SK-N-SH treated with all-trans-retinoic acid at 6 μM for 48 hours (cell line): ENCODE results near the gene S100A14.

ENCODE experiments used
- ATAC-seq: fragments of 200-7000 bp; cut with Tn5 transposase; 3 replicates; pipeline ENCODE4 v1.9.1; 2020; ENCODE audit warnings: mild to moderate bottlenecking, moderate library complexity
- ARNTL ChIP-seq: fragments of 450-650 bp; formaldehyde crosslinking; IDR thresholded peaks from 2 replicates; pipeline ENCODE4 v1.5.0; 2020; ENCODE audit warnings: low read depth, mild to moderate bottlenecking, moderate library complexity, borderline replicate concordance
- BACH2 ChIP-seq: fragments of 250-450 bp; sonication (Bioruptor Pico); IDR thresholded peaks from 2 replicates; pipeline ENCODE4 v1.9.0; 2021; ENCODE audit warnings: mild to moderate bottlenecking, borderline replicate concordance
- CREB5 ChIP-seq: fragments of 250-450 bp; sonication (Bioruptor Pico); IDR thresholded peaks from 2 replicates; pipeline ENCODE4 v1.5.1; 2020; ENCODE audit warnings: low read depth, mild to moderate bottlenecking, moderate library complexity
- CSDC2 ChIP-seq: fragments of 250-450 bp; sonication (Bioruptor Pico); IDR thresholded peaks from 2 replicates; pipeline ENCODE4 v1.5.0; 2020; ENCODE audit warnings: mild to moderate bottlenecking, moderate library complexity
- ESRRG ChIP-seq: fragments of 250-450 bp; sonication (Bioruptor Pico); IDR thresholded peaks from 2 replicates; pipeline ENCODE4 v1.6.1; 2021; ENCODE audit warnings: mild to moderate bottlenecking
- GLIS3 ChIP-seq: fragments of 250-450 bp; sonication (Bioruptor Pico); IDR thresholded peaks from 2 replicates; pipeline ENCODE4 v1.5.0; 2020; ENCODE audit warnings: mild to moderate bottlenecking, moderate library complexity
- ISL1 ChIP-seq: fragments of 250-450 bp; sonication (Bioruptor Pico); IDR thresholded peaks from 2 replicates; pipeline ENCODE4 v2.1.2; 2022; ENCODE audit warnings: mild to moderate bottlenecking, moderate library complexity
- OSR1 ChIP-seq: fragments of 250-450 bp; sonication (Bioruptor Pico); IDR thresholded peaks from 2 replicates; pipeline ENCODE4 v1.8.0; 2022; ENCODE audit warnings: moderate library complexity, mild to moderate bottlenecking, inconsistent platforms
- PATZ1 ChIP-seq: fragments of 250-450 bp; sonication (Bioruptor Pico); IDR thresholded peaks from 2 replicates; pipeline ENCODE4 v1.8.0; 2020; ENCODE audit warnings: mild to moderate bottlenecking, moderate library complexity, borderline replicate concordance
- POU6F1 ChIP-seq: fragments of 250-450 bp; sonication (Bioruptor Pico); IDR thresholded peaks from 2 replicates; pipeline ENCODE4 v1.8.0; 2021; ENCODE audit warnings: low read depth, mild to moderate bottlenecking, moderate library complexity, borderline replicate concordance
- PPARA ChIP-seq: fragments of 250-450 bp; sonication (Bioruptor Pico); IDR thresholded peaks from 2 replicates; pipeline ENCODE4 v1.5.0; 2020; ENCODE audit warnings: mild to moderate bottlenecking, borderline replicate concordance
- RARB ChIP-seq: fragments of 250-450 bp; sonication (Bioruptor Pico); IDR thresholded peaks from 2 replicates; pipeline ENCODE4 v1.8.0; 2021; ENCODE audit warnings: mild to moderate bottlenecking, moderate library complexity
- SNAI2 ChIP-seq: fragments of 250-450 bp; sonication (Bioruptor Pico); IDR thresholded peaks from 2 replicates; pipeline ENCODE4 v1.5.0; 2020; ENCODE audit warnings: mild to moderate bottlenecking, moderate library complexity
- TCF4 ChIP-seq: fragments of 250-450 bp; sonication (Bioruptor Pico); IDR thresholded peaks from 2 replicates; pipeline ENCODE4 v1.8.0; 2021; ENCODE audit warnings: mild to moderate bottlenecking, moderate library complexity, borderline replicate concordance
- TOX ChIP-seq: fragments of 250-450 bp; sonication (Bioruptor Pico); IDR thresholded peaks from 2 replicates; pipeline ENCODE4 v1.8.0; 2021; ENCODE audit warnings: mild to moderate bottlenecking, moderate library complexity, borderline replicate concordance
- TSHZ2 ChIP-seq: fragments of 250-450 bp; sonication (Bioruptor Pico); IDR thresholded peaks from 2 replicates; pipeline ENCODE4 v1.5.0; 2020; ENCODE audit warnings: mild to moderate bottlenecking, moderate library complexity
- ZC3H10 ChIP-seq: fragments of 250-450 bp; sonication (Bioruptor Pico); IDR thresholded peaks from 2 replicates; pipeline ENCODE4 v1.5.1; 2021; ENCODE audit warnings: mild to moderate bottlenecking, moderate library complexity
- ZFP3 ChIP-seq: fragments of 250-450 bp; sonication (Bioruptor Pico); IDR thresholded peaks from 2 replicates; pipeline ENCODE4 v1.5.0; 2020; ENCODE audit warnings: mild to moderate bottlenecking, moderate library complexity
- ZFP30 ChIP-seq: fragments of 450-650 bp; formaldehyde crosslinking; IDR thresholded peaks from 2 replicates; pipeline ENCODE4 v1.5.0; 2022; ENCODE audit warnings: mild to moderate bottlenecking, moderate library complexity
- ZNF565 ChIP-seq: fragments of 450-650 bp; formaldehyde crosslinking; conservative IDR thresholded peaks from 2 replicates; pipeline ENCODE4 v1.5.0; 2020; ENCODE audit warnings: low read depth, mild to moderate bottlenecking, moderate library complexity
- ZNF70 ChIP-seq: fragments of 450-650 bp; formaldehyde crosslinking; IDR thresholded peaks from 2 replicates; pipeline ENCODE4 v1.5.0; 2020; ENCODE audit warnings: mild to moderate bottlenecking, moderate library complexity
- ZNF8 ChIP-seq: fragments of 450-650 bp; formaldehyde crosslinking; IDR thresholded peaks from 2 replicates; pipeline ENCODE4 v1.5.0; 2020; ENCODE audit warnings: mild to moderate bottlenecking, moderate library complexity

Gene S100A14

GRCh38 chr1:153633161-153633753 is 17.1 kb upstream of the S100A14 start:
- no peak for ATAC-seq
- TF ChIP-seq ESRRG (CRISPR knock-in tag) (no peak), ZC3H10 (CRISPR knock-in tag) (no peak), ZFP3 (no peak), ZFP30 (no peak)

GRCh38 chr1:153631047-153632022 is 15.2 kb upstream of the S100A14 start:
- TF ChIP-seq PATZ1 (CRISPR knock-in tag) (no peak), ZNF70 (no peak), OSR1 (no peak), GLIS3 (CRISPR knock-in tag) (no peak), POU6F1 (CRISPR knock-in tag) (no peak), BACH2 (no peak), ZNF8 (CRISPR knock-in tag) (no peak), CSDC2 (CRISPR knock-in tag) (no peak), CREB5 (CRISPR knock-in tag) (no peak), ZFP3 (no peak), PPARA (CRISPR knock-in tag) (no peak), ARNTL (CRISPR knock-in tag) (no peak), TCF4 (CRISPR knock-in tag) (no peak), SNAI2 (CRISPR knock-in tag) (no peak)
- no peak for ATAC-seq

- no peak for ATAC-seq
Observed at GRCh38 chr1:153630384-153630783, 14.3 kb upstream of the S100A14 start.

GRCh38 chr1:153629971-153630370 is 13.8 kb upstream of the S100A14 start:
- no peak for ATAC-seq
- no peak for TF ChIP-seq RARB (CRISPR knock-in tag)
- TF ChIP-seq GLIS3 (CRISPR knock-in tag): no peak
- no peak for TF ChIP-seq TCF4 (CRISPR knock-in tag)
- TF ChIP-seq CSDC2 (CRISPR knock-in tag): no peak
- no peak for TF ChIP-seq ZNF565 (CRISPR knock-in tag)
- TF ChIP-seq ZC3H10 (CRISPR knock-in tag): no peak
- no peak for TF ChIP-seq TSHZ2 (CRISPR knock-in tag)
- no peak for TF ChIP-seq OSR1
- no peak for TF ChIP-seq BACH2
- TF ChIP-seq ZFP3: no peak
- no peak for TF ChIP-seq ZFP30
- no peak for TF ChIP-seq ZNF70
- no peak for TF ChIP-seq ESRRG (CRISPR knock-in tag)

More at GRCh38 chr1:153630384-153630783, 14.3 kb upstream of the S100A14 start:
- TF ChIP-seq ZC3H10 (CRISPR knock-in tag) (no peak), TOX (CRISPR knock-in tag) (no peak), PATZ1 (CRISPR knock-in tag) (no peak), TCF4 (CRISPR knock-in tag) (no peak), ZNF565 (CRISPR knock-in tag) (no peak), PPARA (CRISPR knock-in tag) (no peak), ISL1 (CRISPR knock-in tag) (no peak), ZFP3 (no peak)
